Middle frontal gyrus (tissue), 1 donor: ENCODE measurements around the gene BIRC7.

Source experiments
- DNase-seq: peaks from one replicate; pipeline ENCODE4 v3.0.0-alpha.2; 2015; ENCODE audit warnings: low spot score; ENCODE audit errors: extremely low spot score

Gene BIRC7

DNA sequence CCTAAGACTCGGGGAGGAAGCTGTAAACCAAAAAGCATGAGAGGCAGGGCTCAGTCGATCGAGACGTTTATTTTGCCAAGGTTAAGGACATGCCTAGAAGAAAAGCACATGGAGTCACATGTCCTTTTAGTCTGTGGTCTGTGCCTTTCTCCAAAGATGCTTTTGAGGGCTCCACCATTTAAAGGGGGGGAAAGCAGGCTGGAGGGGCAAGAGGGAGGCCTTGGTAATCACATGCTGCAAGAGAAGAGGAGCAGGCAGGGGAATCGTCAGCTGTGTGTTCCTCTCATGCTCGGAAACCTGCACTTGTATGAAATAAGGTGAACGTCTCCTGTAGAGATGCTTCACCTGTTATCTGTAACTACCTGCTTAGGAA, 10.6 kb upstream of the BIRC7 start:
- DNase-seq = no peak

DNA sequence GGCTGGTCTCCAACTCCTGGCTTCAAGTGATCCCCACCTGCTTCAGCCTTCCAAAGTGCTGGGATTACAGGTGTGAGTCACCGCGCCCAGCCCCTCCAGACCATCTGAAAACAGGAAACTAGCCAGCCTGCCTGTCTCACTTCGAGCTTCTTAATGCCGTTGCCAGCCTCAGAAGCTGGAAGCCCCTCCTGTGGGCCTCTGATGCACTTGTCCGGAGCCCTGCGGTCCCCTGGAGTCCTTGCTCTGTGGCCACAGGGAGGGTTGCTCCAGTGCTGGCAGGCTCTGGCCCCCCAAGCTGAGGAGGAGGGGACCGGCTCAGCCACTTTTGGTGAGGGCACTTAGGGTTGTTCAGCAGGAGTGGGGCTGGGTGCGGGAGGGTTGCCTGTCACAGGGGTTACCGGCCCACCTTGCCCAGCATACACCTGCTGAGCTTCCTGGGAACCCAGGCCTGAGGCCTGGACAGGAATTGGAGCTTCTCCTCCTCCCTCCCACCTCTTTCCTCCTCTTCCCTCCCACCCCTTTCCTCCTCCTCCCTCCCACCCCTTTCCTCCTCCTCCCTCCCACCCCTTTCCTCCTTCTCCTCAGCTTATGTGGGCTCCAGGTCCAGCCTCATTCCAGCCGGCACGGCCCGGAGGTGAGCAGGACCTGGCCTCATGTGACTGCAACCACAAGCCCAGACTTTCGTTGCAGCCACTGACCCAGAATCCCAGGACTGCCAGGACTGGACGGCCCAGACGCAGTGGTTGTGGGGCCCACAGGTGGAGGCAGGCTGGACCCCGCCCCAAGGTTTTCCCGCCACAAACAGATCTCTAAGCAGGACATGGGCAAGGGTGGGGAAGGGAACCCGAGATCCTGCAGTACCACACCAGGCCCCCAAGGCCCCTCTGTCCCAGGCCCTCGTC, 9.4 kb upstream of the BIRC7 start:
- no peak for DNase-seq

DNA sequence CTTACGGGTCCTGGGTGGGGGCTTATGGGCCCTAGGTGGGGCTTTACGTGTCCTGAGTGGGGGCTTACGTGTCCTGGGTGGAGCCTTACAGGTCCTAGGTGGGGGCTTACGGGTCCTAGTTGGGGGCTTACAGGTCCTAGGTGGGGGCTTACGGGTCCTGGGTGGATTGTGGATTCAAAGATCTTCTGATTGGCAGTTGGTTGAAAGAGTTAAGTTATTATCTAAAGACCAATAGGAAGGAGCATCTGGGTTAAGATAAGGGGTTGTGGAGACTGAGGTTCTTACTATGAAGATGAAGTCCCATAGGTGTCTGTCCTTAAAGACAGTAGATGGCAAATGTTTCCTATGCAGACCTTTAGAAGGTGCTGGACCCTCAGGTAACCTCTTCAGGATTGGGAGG, 8.4 kb upstream of the BIRC7 start:
- DNase-seq = no peak

DNA sequence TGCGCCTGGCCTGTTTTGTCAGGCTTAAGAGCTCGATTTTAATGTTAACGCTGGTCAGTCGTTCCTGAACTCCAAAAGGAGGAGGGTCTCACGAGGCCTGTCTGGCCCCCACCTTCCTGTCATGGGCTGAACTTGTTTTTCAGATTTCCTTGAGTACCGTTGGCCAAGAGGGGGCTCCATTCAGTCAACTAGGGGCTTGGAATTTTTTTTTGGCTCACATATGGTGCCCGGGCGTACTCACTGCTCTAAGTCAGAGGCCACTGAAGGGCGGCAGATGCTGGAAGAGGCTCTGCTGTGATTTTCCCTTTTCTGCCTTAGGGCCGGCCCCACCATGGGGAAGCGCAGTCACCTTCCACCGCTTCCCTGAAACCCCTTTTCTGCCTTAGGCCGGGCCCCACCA, 6.9 kb upstream of the BIRC7 start:
- no peak for DNase-seq

DNA sequence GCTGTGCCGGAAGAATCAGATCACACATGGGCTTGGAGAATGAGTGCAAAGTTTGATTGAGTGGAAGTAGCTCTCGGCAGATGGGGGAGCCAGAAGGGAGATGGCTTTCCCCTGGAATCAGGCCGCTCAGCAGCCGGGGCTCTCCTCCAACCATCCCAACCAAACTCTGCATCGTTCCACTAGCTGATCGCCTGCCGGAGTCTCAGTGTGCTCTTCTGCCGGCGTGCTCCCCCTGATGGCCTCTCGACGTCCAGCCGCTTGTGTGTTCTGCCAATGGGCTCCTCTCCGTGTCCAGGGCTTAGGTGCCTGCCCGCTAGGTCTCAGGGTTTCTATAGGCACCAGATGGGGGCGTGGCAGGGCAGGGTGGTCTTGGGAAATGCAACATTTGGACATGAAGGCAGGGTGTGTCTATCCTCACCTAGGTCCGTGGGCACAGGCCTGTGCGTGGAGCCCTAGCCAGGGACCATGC, 4.9 kb upstream of the BIRC7 start:
- no peak for DNase-seq

DNA sequence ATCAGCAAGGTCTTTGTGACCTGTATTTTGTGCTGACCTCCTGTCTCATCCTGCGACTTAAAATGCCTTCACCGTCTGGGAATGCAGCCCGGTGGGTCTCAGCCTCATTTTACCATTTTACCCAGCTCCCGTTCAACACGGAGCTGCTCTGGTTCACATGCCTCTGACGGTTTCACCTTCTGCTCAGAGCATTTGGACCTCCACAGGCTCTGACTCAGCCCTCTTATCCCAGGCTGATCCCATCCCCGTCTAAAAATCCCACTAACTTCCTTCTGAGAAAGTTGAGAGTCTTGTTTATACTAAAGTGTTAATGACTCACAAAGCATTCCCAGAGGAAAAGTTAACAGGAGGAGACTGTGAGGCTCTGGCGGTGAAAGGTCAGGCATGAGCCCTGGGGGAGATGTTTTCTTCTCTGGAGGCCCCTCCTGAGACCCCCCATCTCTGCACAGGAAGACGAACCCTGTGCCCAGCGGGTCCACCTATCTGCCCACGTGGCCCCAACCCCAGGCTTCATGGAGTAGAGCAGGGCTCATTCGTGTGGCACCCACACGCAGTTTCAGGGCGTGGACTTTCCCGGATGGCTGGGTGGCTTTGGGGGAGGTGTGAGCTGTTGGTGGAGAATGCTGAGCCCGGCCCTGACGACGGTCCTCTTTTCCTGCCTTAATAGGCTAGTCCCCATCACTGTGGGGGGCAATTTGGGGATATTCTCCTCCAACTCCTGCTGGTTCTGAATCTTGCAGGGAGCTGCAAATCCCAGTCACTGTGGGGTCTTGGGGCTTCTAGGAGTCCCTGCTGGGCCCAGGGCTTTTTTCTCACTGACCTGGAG, 3.3 kb upstream of the BIRC7 start:
- no peak for DNase-seq

DNA sequence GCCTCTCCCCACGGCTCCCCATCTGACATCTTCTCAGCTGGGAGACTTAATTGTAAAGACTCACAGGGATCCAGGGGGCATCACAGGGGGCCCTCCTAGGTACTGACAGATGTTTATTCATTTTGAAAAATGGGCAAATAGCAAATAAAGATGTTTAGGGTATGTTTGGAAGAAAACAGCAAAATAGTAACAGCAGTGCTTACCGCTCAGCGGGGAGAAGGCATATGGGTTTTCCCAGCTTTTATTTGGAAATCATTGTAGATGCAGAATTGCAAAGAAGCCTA, 2.7 kb upstream of the BIRC7 start:
- DNase-seq = no peak

DNA sequence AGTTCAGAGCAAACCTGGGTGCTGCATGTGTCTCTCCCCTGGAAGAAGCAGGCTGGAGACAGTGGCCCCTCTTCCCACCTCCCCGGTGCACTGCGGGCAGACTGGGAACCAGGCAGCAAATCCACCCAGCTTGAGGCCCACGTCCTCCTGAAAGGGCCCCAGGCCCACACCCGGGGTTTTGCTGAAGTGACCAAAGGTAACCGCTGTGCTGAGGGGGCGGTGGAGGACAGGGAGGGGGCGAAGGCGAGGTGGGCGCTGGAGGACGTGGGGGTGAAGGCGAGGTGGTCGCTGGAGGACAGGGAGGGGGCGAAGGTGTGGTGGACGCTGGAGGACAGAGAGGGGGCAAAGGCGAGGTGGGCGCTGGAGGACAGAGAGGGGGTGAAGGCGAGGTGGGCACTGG, 1.8 kb upstream of the BIRC7 start:
- DNase-seq = no peak

DNA sequence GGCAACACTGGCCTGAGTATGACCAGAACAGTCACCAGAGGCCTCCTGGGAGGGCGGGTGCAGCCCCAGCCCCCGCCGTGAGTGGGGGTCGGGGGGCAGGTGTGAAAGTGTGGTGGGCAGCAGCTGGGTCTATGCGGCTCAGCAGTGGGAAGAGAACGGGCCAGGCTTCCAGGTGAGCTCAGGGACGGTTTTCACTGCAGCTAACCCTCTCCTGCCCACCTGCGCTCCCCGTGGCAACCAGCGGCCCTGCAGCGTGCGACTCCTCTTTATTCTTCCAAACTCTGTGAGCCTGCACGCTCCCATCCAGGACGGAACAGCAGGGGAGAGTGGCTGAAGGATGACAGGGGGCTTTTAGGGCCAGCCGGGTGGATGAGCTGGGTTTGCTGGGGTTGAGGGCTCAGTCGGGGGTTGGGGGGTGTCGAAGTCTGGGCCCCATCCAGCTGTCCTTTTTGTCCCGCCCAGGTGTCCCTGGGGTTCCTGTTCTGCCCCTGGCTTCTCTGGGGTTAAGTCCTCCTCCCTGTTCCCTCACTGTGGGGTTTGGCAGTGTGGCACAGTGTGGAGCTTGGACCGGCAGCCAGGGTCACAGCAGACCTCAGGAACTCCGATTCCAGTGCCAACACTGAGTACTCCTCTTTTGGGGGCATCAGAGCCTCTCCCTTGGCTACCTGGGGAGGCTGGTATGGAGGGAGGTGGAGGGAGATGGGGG, 859 bp upstream of the BIRC7 start:
- no peak for DNase-seq

DNA sequence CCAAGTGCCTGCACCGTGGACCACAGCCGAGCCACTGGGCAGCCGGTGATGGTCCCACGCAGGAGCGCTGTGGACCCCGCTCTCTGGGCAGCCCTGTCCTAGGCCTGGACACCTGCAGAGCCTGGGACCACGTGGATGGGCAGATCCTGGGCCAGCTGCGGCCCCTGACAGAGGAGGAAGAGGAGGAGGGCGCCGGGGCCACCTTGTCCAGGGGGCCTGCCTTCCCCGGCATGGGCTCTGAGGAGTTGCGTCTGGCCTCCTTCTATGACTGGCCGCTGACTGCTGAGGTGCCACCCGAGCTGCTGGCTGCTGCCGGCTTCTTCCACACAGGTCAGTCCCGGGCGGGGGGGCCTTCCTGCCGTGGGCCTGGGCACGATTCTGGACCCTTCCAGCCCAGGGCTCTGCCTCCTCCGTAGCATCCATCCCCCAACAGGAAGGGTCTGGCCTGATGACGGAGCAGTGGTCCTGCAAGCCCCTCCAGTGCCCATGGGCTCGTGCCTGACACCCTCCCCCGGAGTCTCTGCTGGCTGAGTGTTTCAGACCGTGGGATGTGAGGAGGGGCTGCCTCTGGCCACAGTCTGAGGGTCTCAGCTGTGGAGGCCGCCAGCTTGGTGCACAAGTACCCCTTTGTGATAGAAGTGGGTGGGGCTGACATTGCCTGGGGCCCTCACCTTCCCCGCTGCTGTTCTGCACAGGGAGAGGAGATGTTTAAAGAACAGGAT, 572 bp downstream of the BIRC7 start:
- no peak for DNase-seq

DNA sequence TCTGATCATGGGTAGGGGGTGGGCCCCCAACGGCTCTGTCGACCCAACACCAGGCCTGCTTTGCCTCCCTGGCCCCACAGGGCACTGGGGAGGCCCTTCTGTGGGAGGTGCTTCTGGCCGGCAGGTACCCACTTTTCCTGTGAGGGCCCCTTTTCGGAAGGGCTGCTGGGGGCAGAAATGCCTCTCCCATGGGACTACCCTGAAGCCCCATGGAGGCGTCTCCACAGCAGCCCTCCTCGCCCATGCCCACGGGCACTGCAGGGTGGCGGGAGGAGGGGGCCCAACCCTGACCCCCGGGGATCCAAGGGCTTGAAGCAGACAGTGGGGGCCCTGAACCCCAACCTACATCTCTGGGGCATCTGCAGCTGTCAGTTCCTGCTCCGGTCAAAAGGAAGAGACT, 2.3 kb downstream of the BIRC7 start:
- no peak for DNase-seq

DNA sequence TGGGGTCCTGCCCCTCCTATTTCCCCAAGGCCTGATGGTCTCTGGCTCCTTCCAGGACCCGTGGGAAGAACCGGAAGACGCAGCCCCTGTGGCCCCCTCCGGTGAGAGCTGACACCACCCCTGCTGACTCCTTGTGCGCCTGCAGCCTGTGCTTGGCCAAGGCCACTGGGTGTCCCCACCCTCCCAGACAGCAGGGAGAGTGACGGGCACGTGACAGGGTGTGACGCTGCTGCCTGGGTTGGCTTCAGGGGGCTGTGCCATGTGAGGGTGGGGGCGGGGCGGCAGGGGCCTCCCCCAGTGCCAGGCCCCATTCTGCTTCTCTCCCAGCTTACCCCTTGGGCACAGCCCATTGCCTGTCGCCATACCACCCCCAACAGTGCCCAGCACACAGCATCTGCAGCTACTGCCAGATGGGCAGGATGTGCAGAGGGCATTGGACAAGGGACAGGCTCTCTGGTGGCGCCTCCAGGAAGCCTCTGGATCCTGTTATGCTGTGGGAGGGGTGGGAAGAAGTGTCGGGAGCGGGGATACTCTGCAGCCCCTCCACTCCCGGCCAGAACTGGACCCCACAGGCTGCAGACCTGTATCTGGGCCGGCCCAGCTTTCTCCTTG, 2.9 kb downstream of the BIRC7 start:
- no peak for DNase-seq

DNA sequence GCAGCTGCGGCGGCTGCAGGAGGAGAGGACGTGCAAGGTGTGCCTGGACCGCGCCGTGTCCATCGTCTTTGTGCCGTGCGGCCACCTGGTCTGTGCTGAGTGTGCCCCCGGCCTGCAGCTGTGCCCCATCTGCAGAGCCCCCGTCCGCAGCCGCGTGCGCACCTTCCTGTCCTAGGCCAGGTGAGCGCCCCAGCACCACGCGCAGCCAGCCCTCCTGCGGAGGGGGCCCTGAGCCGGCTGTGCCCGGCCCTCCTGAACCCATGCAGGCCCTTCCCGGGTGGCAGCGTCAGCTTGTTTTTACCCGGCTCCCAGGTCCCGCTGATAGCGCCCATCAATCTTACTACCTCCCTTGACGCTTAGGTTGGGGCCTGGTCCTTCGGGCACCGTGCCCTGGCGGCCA, 3.7 kb downstream of the BIRC7 start:
- DNase-seq = no peak

DNA sequence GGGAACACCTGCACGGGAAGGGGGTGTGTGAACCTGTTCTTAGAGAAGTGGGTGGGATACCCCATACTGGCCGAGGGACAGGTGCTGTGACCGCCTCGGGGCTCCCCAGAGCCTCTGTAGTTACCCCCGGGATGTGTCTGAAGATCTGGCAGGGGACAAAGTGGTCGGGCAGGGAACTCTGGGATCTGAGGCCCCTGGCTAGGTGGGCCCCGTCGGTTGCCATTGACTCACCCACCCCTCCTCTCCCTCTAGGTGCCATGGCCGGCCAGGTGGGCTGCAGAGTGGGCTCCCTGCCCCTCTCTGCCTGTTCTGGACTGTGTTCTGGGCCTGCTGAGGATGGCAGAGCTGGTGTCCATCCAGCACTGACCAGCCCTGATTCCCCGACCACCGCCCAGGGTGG, 4.3 kb downstream of the BIRC7 start:
- no peak for DNase-seq

DNA sequence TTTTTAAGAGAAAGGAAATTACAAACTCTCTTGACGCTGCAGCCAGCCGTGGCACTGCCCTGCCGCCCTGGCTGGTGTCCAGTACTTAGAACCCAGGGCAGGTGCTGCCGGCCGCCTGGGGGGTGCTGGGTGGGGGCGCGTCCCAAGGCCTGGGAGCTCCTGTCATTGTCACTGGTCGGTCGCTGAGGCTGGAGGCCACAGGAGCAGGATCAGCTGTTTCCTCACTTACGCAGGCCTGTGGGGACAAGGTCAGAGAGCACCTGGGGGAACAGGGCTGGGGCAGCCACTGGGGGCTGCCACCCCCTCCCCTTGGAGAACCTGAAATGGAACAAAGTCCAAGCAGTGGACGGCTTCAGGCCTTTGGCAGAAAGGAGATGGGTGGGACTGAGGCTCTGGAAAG, 5.6 kb downstream of the BIRC7 start:
- no peak for DNase-seq

DNA sequence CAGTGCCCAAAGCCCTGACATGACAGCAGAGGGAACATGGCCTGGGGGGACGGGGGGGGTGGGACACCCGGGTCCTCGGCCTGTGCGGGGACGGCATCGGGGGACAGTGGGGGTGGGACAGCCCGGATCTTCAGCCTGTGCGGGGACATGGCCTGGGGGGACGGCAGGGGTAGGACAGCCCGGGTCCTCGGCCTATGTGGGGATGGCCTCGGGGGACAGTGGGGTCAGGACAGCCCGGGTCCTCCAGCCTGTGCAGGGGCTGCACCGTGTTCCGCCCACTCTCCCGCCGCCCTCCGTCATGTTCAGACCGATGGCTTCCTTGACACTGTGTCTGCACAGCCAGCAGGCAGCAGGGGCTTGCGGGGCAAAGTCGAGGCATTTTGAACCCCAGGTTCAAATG, 7.0 kb downstream of the BIRC7 start:
- no peak for DNase-seq

DNA sequence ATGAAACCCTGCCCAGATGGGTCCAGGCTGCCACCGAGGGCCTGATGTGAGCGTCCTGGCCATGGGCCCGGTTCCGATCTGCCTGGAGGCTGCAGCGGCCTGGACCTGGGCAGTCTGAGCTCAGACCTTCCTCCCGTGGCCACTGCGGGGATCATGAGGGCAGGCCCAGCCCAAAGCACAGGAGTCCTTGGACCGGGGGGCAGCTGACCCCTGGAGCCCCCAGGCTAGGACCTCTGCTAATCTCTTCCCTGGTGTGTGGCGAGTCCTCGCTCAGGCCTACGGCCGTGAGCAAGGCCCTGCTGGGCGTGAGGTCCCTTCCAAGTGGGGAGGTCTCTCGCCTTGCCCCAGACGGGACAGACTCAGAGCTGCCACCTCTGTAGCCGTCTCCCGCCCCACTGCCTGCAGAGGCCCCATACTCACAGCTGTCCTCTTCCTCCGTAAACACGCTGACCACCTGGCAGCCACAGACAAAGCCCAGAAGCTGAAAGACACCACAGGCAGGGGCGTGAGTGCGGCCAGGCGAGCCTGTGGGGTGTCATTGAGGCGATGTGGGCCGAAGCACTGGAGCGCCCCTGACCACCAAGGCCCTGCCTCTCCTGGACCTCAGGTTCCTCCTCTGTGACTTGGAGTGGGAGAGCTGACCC, 8.0 kb downstream of the BIRC7 start:
- DNase-seq = no peak

DNA sequence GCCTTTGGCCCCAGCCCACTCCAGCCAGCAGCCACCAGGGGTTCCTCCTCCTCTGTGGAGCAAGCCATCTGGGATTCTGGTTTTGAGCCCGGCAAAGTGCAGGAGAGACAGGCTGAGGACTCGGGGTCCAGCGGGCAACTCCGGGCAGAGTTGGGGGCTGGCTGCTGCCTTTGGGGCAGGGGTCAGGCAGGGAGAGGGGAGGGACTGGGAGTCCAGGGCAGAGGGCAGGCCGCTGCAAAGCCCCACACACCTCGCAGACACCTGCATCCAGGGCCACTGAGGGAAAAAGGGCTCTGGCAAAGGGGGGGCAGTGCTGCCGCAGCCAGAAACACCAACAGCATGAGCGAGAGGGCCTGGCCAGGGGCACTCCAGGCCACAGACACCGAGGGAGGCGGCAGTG, 8.8 kb downstream of the BIRC7 start:
- DNase-seq = no peak

DNA sequence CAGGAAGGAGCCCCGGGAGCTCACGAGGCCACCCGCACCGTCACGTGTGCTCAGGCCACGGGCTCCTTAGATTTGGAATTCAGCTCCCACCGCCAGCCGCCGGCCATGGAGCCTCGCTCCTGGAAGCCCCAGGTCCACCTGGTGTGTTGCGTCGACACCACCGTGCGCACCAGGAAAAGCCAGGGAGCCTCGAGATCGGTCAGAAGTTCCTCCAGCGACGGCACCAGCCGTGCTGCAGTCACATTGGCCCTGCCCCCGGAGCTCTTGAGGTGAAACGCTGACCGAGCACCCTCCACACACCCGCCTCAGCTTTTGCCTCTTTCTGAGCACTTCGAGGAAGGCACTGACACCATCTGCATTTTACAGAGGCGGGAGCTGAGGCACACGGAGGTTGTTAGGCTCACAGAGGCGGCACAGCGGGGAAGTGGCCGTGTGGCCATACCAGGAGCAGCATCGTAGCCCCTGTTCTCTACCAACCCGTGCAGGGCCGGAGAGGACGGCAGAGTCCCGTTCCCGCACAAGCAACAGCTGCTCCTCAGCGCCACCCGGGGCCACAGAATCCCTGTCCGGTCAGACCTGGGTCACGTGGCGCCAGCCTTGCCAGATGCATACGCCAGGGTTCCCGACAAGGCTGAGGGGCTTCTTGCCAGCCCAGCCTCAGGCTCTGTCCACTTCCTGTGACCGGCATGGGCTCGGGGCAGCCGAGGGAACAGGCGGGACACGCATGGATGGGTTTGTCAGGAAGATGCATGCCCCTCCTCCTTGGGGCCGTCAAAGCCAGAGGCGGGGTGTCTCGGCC, 11.0 kb downstream of the BIRC7 start:
- DNase-seq = no peak
